Gastroesophageal sphincter (tissue), 4 donors: ENCODE measurements around the gene CA9. TPM values are rescaled to one million over a fixed set of nuclear protein-coding genes. Genes with fewer than 3 reads are reported as not detected.
"Not testable (repeated sequence)": the region's sequence is repeated elsewhere in the genome, so short reads cannot be mapped to it uniquely, and the experiment has no call there.

Source experiments
- ATAC-seq: fragments of 150-250 bp; one replicate; pipeline ENCODE4 v1.9.1; 2016; ENCODE audit warnings: mild to moderate bottlenecking, moderate library complexity
- H3K27ac ChIP-seq, 4 donors: fragments of 200-600 bp; sonication (generic) in 3 of 4; 1 replicate in 3 of 4; 2 replicates in 1 of 4; pipeline ENCODE4 v1.5.1; 2016 to 2019
- H3K27me3 ChIP-seq: fragments of 200-600 bp; sonication (generic); one replicate; pipeline ENCODE4 v1.5.1; 2019
- H3K36me3 ChIP-seq, 2 donors: fragments of 200-600 bp; sonication (generic); one replicate each; pipeline ENCODE4 v1.5.1; 2019; ENCODE audit warnings: control low read depth in 1 of 2
- H3K4me1 ChIP-seq, 3 donors: fragments of 200-600 bp; sonication (generic); 1 replicate in 2 of 3; 2 replicates in 1 of 3; pipeline ENCODE4 v1.5.1; 2016 to 2019; ENCODE audit warnings: control low read depth in 2 of 3
- H3K4me3 ChIP-seq, 2 donors: fragments of 200-600 bp; sonication (generic); one replicate each; pipeline ENCODE4 v1.5.1; 2019; ENCODE audit warnings: mild to moderate bottlenecking in 1 of 2, moderate library complexity in 1 of 2
- H3K9me3 ChIP-seq, 3 donors: fragments of 200-600 bp; sonication (generic); one replicate each; pipeline ENCODE4 v1.5.1; 2017 to 2019; ENCODE audit warnings: control low read depth in 2 of 3
- EP300 ChIP-seq: sonication (generic); formaldehyde crosslinking; IDR thresholded peaks from one replicate; pipeline ENCODE4 v1.6.1; 2017; ENCODE audit warnings: antibody characterized with exemption, mild to moderate bottlenecking
- POLR2A ChIP-seq, 2 donors: fragments of 450-650 bp; IDR thresholded peaks; one replicate each; pipeline ENCODE4 v1.6.1; 2017; ENCODE audit warnings: antibody characterized with exemption in 2 of 2, mild to moderate bottlenecking in 2 of 2, moderate library complexity in 1 of 2
- POLR2AphosphoS5 ChIP-seq: sonication (generic); formaldehyde crosslinking; IDR thresholded peaks from one replicate; pipeline ENCODE4 v1.6.1; 2017; ENCODE audit warnings: antibody characterized with exemption
- WGBS, 2 donors: methylation state at CpG; one replicate each; pipeline ENCODE4 v1.1.5; 2018; ENCODE audit warnings: low coverage in 1 of 2; 5-methylcytosine and 5-hydroxymethylcytosine counted together
- total RNA-seq, 4 donors: library from RNA; depleted of rRNA; stranded (reverse); fragments of >200 nt; gene quantifications; one replicate each; pipeline ENCODE4 v1.1.0, GENCODE V29; 2016
- TF ChIP-seq, protein P1 (sequence below), 4 experiments: fragments of 200-600 bp in 2 of 4; fragments of 450-650 bp in 2 of 4; sonication (generic) in 1 of 4; IDR thresholded peaks; one replicate each; pipeline ENCODE4 v1.5.1; 2017 to 2019; ENCODE audit warnings: antibody characterized with exemption in 4 of 4, mild to moderate bottlenecking in 2 of 4, moderate library complexity in 2 of 4

Gene CA9
- total RNA-seq, 4 donors from 2014 or later: 3.9 TPM; not detected in 3

GRCh38 chr9:35643046-35643445 lies 30.7 kb upstream of the CA9 start:
- WGBS, 2 donors: 82 to 95% methylated on average over 2 to 8 of the region's 12 CpGs
- Histone ChIP-seq H3K27ac (no peak overlapping the region), H3K36me3 (peaks cover 0 to 9% of the 10 kb centered on the region in 2 donors), H3K4me1 (peaks cover 0 to 18% (median 7%) of the 10 kb centered on the region in 3 donors), H3K9me3 (no peaks in the 10 kb centered on the region), H3K4me3 (no peak overlapping the region), H3K27me3 (no peaks in the 10 kb centered on the region)
- TF ChIP-seq EP300 (no peak), POLR2A (IDR thresholded peaks at IDR 0.05) (no peak), POLR2AphosphoS5 (no peak)
- TF ChIP-seq, protein P1, sequence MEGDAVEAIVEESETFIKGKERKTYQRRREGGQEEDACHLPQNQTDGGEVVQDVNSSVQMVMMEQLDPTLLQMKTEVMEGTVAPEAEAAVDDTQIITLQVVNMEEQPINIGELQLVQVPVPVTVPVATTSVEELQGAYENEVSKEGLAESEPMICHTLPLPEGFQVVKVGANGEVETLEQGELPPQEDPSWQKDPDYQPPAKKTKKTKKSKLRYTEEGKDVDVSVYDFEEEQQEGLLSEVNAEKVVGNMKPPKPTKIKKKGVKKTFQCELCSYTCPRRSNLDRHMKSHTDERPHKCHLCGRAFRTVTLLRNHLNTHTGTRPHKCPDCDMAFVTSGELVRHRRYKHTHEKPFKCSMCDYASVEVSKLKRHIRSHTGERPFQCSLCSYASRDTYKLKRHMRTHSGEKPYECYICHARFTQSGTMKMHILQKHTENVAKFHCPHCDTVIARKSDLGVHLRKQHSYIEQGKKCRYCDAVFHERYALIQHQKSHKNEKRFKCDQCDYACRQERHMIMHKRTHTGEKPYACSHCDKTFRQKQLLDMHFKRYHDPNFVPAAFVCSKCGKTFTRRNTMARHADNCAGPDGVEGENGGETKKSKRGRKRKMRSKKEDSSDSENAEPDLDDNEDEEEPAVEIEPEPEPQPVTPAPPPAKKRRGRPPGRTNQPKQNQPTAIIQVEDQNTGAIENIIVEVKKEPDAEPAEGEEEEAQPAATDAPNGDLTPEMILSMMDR (IDR thresholded peaks at IDR 0.05): no peak
- no peak for ATAC-seq

DNA sequence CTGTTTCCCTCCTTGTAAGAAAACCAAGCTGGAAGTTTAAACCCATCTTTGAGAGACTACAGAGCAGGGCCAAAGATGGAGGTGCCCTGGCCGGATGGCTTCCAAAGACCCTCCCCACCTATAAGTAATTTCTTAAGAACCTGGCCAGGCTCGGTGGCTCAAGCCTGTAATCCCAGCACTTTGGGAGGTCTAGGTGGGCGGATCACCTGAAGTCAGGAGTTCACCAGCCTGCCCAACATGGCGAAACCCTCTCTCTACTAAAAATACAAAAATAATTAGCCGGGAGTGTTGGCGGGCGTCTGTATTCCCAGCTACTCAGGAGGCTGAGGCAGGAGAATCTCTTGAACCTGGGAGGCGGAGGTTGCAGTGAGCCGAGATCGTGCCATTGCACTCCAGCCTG lies 28.0 kb upstream of the CA9 start:
- H3K9me3 ChIP-seq, H3K36me3 ChIP-seq, H3K27me3 ChIP-seq, ATAC-seq: not testable (repeated sequence)
- H3K4me1 ChIP-seq: peaks cover 0 to 33% (median 7%) of the 10 kb centered on the region in 3 donors
- H3K4me3 ChIP-seq: peak overlapping the region in 1 of 2 donors; percentile 56
- 38 to 88% methylated on average over 1 to 4 of the region's 10 CpGs for WGBS, 2 donors
- H3K27ac ChIP-seq: peak overlapping the region in 3 of 4 donors; percentile 84 to 89 (median 85)

DNA sequence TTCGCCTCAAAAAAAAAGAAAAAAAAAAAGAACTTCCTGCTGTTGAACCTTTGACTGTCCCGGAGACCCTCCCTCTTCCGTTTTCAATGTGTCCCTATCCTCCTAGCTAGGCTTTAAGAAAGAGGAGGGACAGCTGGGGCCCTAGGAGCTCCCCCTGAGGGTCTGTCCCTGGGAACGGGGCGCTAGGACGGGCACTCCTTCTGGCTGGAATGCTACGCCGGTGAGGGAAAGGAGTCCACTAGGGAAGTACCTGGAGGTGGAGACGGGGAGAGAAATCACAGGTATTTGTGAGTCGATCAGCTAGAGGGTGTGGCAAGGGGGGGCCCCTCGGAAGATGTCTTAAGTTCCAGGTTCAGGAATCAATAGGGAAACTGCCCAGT lies 27.6 kb upstream of the CA9 start:
- 0 to 6% methylated on average over 4 to 7 of the region's 11 CpGs for WGBS, 2 donors
- Histone ChIP-seq H3K4me3 (peak overlapping the region; percentile 48 to 56), H3K27me3 (no peaks in the 10 kb centered on the region), H3K9me3 (no peaks in the 10 kb centered on the region), H3K27ac (peak overlapping the region; percentile 68 to 89 (median 84)), H3K4me1 (peaks cover 0 to 33% (median 7%) of the 10 kb centered on the region in 3 donors), H3K36me3 (peaks cover 0 to under 1% of the 10 kb centered on the region in 2 donors)
- no peak for TF ChIP-seq EP300
- TF ChIP-seq, protein P1 (IDR thresholded peaks at IDR 0.05): no peak
- TF ChIP-seq POLR2A (IDR thresholded peaks at IDR 0.05): no peak
- TF ChIP-seq POLR2AphosphoS5: no peak
- ATAC-seq: peak; percentile 40

- 5% methylated on average over 14 of the region's 58 CpGs; no CpG with 5 or more reads in 1 of the 2 donors for WGBS, 2 donors
- Histone ChIP-seq H3K27me3 (no peaks in the 10 kb centered on the region), H3K36me3 (no peaks in the 10 kb centered on the region), H3K4me1 (peaks cover 0 to 33% (median 7%) of the 10 kb centered on the region in 3 donors), H3K27ac (peak overlapping the region; percentile 68 to 89 (median 84)), H3K9me3 (no peaks in the 10 kb centered on the region), H3K4me3 (peak overlapping the region; percentile 48 to 56)
- TF ChIP-seq EP300 (no peak), POLR2AphosphoS5 (peak; percentile 95), POLR2A (IDR thresholded peaks at IDR 0.05) (peak; percentile 83 to 90)
- TF ChIP-seq, protein P1 (IDR thresholded peaks at IDR 0.05): peak in 3 of 4 experiments; percentile 97 to 98 (median 97)
- ATAC-seq: peak; percentile 94
These were observed 27.0 kb upstream of the CA9 start for GRCh38 chr9:35646533-35647265.

DNA sequence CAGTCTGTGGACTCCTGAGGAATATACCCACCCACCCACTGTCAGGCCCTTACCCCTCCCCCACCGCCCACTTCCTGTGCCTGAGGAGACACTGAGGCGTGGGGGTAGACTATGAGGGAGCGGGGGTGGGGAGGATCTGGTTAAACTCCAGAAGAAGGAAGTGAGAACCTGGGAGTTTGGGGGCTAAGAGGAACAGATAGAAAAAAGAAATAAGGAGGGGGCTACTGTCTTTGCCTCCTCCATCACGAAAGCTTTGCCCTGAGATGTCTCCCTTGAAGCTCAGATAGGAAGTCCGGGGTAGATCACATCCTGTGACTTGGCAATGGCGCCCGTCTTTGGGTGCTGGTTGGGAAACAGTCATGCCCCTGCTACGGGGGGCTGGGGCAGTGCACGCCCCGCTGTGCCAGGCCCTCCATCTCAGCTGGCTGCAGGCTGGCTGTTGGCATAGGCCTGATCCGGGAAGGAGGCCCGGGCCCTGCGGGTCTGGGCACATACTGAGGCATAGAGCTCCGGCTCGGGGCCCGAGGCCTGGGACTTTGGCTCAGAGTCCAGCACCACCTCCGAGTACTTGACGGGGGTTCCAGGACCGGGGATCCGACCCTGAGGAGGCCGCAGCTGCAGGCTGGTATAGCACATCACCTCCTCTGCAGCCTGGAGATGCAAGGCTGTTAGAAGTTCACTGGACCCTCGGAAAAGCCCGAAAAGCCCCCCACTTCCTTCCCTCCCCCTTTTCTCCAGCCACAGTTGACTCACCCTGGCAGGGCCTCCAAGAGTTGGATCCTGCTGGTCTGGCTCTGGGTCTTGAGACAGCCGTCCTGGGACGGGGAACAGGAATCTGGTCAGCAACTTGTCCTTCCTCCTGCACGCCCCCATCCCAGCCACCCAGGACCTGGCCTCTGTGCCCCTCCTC lies 24.0 kb upstream of the CA9 start:
- ATAC-seq: no peak
- H3K27ac ChIP-seq: peak overlapping the region in 1 of 4 donors; percentile 43
- WGBS, 2 donors: 38 to 80% methylated on average over 1 to 6 of the region's 26 CpGs
- H3K4me1 ChIP-seq: peaks cover 0 to 33% (median 7%) of the 10 kb centered on the region in 3 donors
- no peak for TF ChIP-seq POLR2AphosphoS5
- TF ChIP-seq POLR2A (IDR thresholded peaks at IDR 0.05): no peak
- TF ChIP-seq, protein P1 (IDR thresholded peaks at IDR 0.05): no peak
- no peak for TF ChIP-seq EP300
- H3K36me3 ChIP-seq: no peaks in the 10 kb centered on the region
- H3K27me3 ChIP-seq: no peaks in the 10 kb centered on the region
- no peaks in the 10 kb centered on the region for H3K9me3 ChIP-seq
- H3K4me3 ChIP-seq: peak overlapping the region in 1 of 2 donors; percentile 10
